GM23248 (cell line): ENCODE results near the gene KLHL40. TPM values are rescaled to one million over a fixed set of nuclear protein-coding genes. Genes with fewer than 3 reads are reported as not detected.

Experiments used
- DNase-seq: peaks from one replicate; pipeline ENCODE4 v3.0.0-alpha.2; 2015
- H2AFZ ChIP-seq: fragments of 200-600 bp; sonication (generic); 2 replicates; pipeline ENCODE4 v1.6.1; 2016; ENCODE audit warnings: antibody characterized with exemption
- H3F3A ChIP-seq: fragments of 200-600 bp; sonication (generic); 2 replicates; pipeline ENCODE4 v1.6.1; 2016; ENCODE audit warnings: mild to moderate bottlenecking, antibody characterized with exemption, mixed run types; ENCODE audit not compliant: insufficient read depth
- H3K27ac ChIP-seq: fragments of 200-600 bp; sonication (generic); 2 replicates; pipeline ENCODE4 v1.5.1; 2016; ENCODE audit warnings: mild to moderate bottlenecking
- H3K27me3 ChIP-seq: fragments of 200-600 bp; sonication (generic); replicated peaks from 2 replicates; pipeline ENCODE4 v1.6.1; 2016; ENCODE audit warnings: mild to moderate bottlenecking; ENCODE audit not compliant: insufficient read depth
- H3K36me3 ChIP-seq: fragments of 200-600 bp; sonication (generic); 2 replicates; pipeline ENCODE4 v1.6.1; 2016; ENCODE audit warnings: low read depth, mild to moderate bottlenecking
- H3K4me1 ChIP-seq: fragments of 200-600 bp; sonication (generic); 2 replicates; pipeline ENCODE4 v1.6.1; 2016; ENCODE audit warnings: mild to moderate bottlenecking; ENCODE audit not compliant: insufficient read depth
- H3K4me2 ChIP-seq: fragments of 200-600 bp; sonication (generic); one replicate; pipeline ENCODE4 v1.6.1; 2016; ENCODE audit warnings: mild to moderate bottlenecking; ENCODE audit not compliant: unreplicated experiment
- H3K4me3 ChIP-seq: fragments of 200-600 bp; sonication (generic); 2 replicates; pipeline ENCODE4 v1.5.1; 2016; ENCODE audit warnings: mild to moderate bottlenecking
- H3K79me2 ChIP-seq: fragments of 200-600 bp; sonication (generic); 2 replicates; pipeline ENCODE4 v1.6.1; 2016; ENCODE audit warnings: mild to moderate bottlenecking; ENCODE audit not compliant: insufficient read depth
- H3K9ac ChIP-seq: fragments of 200-600 bp; sonication (generic); 2 replicates; pipeline ENCODE4 v1.6.1; 2016; ENCODE audit warnings: mild to moderate bottlenecking
- H3K9me2 ChIP-seq: fragments of 200-600 bp; sonication (generic); 2 replicates; pipeline ENCODE4 v1.6.1; 2016; ENCODE audit warnings: mixed run types, mild to moderate bottlenecking, moderate library complexity; ENCODE audit not compliant: insufficient read depth
- H3K9me3 ChIP-seq: fragments of 200-600 bp; sonication (generic); one replicate; pipeline ENCODE4 v1.6.1; 2017; ENCODE audit warnings: low read depth
- H4K20me1 ChIP-seq: fragments of 200-600 bp; sonication (generic); 2 replicates; pipeline ENCODE4 v1.6.0; 2016; ENCODE audit not compliant: insufficient read depth
- EZH2 ChIP-seq: fragments of 200-600 bp; sonication (generic); IDR thresholded peaks from 2 replicates; pipeline ENCODE4 v1.6.1; 2018; ENCODE audit warnings: antibody characterized with exemption, mild to moderate bottlenecking; ENCODE audit not compliant: insufficient read depth, poor library complexity, severe bottlenecking
- EZH2phosphoT487 ChIP-seq: fragments of 200-600 bp; sonication (generic); IDR thresholded peaks from 2 replicates; pipeline ENCODE4 v1.6.1; 2018; ENCODE audit warnings: antibody characterized with exemption, moderate library complexity, mild to moderate bottlenecking, low read depth; ENCODE audit not compliant: insufficient read depth
- WGBS, 2 experiments: methylation state at CpG; one replicate each; pipeline ENCODE4 v1.1.6; 2015 to 2017; ENCODE audit warnings: low lambda C conversion rate in 2 of 2, low coverage in 1 of 2; ENCODE audit errors: missing lambda C conversion rate in 2 of 2; 5-methylcytosine and 5-hydroxymethylcytosine counted together
- in situ Hi-C: fragments of 300-500 bp; cut with MboI; formaldehyde crosslinking; loops from 2 replicates; pipeline ENCODE4 v1.15.0; 2020
- polyA plus RNA-seq: library from polyadenylated mRNA; unstranded; fragments of >200 nt; fragmentation: Nextera tagmentation; extraction: Ambion mirVana; gene quantifications from 2 replicates; pipeline ENCODE4 v1.2.1, GENCODE V29; 2016
- total RNA-seq: library from RNA; depleted of rRNA; stranded (reverse); fragments of >200 nt; shearing (Covaris generic); gene quantifications from 2 replicates; pipeline ENCODE4 v1.2.3, GENCODE V29; 2014

Gene KLHL40
- total and polyA plus RNA-seq, 2 experiments from 2014 or later, result not detected

DNA sequence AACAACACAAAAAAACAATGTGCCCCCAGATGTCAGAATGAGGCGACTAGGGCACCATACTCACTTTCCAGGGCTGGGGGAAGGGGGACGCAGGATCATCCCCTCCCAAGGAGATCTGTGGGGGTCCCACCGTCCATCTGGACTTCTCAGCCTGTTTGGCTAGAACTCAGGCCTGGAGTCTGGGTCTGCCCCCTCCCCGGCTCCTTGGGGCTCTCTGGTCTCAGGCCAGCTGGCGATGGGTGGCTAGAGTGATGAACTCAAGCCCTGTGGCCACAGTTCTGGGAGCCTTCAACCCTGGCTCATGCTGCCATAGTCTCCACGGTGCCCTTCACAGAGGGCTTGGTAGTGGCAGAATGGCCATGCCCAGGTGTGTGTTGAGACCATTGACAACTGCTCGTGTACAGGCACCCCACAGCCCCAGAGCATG, 18.2 kb upstream of the KLHL40 start:
- Histone ChIP-seq H3K4me3 (no peak overlapping the region), H4K20me1 (no peaks in the 10 kb centered on the region), H3K4me2 (no peak overlapping the region), H3K9me3 (no peaks in the 10 kb centered on the region), H3K27me3 (no peaks in the 10 kb centered on the region), H2AFZ (no peak overlapping the region), H3K79me2 (no peaks in the 10 kb centered on the region), H3K9ac (no peak overlapping the region), H3K27ac (no peak overlapping the region), H3F3A (no peaks in the 10 kb centered on the region; the same call in 1 of the 2 replicates), H3K36me3 (no peaks in the 10 kb centered on the region; the same call in 1 of the 2 replicates), H3K4me1 (no peaks in the 10 kb centered on the region), H3K9me2 (no peaks in the 10 kb centered on the region)
- TF ChIP-seq EZH2, result no peak
- no peak for TF ChIP-seq EZH2phosphoT487
- DNase-seq, result no peak
- in situ Hi-C loops, result no loop called here
- WGBS, 2 experiments, result 39 to 50% methylated on average over 6 to 7 of the region's 7 CpGs

- DNase-seq, result no peak
- 24 to 37% methylated on average over 8 of the region's 8 CpGs for WGBS, 2 experiments
- H3K9me3 ChIP-seq, result no peaks in the 10 kb centered on the region
- no peaks in the 10 kb centered on the region for H3K27me3 ChIP-seq
- H2AFZ ChIP-seq, result no peak overlapping the region
- H3K4me1 ChIP-seq, result no peaks in the 10 kb centered on the region
- H3K79me2 ChIP-seq, result no peaks in the 10 kb centered on the region
- H3K36me3 ChIP-seq, result no peaks in the 10 kb centered on the region; the same call in 1 of the 2 replicates
- no peaks in the 10 kb centered on the region for H4K20me1 ChIP-seq
- H3K27ac ChIP-seq, result no peak overlapping the region
- no peaks in the 10 kb centered on the region for H3K9me2 ChIP-seq
- no peak overlapping the region for H3K4me2 ChIP-seq
- no peaks in the 10 kb centered on the region; the same call in 1 of the 2 replicates for H3F3A ChIP-seq
- in situ Hi-C loops, result no loop called here
- H3K9ac ChIP-seq, result no peak overlapping the region
- H3K4me3 ChIP-seq, result no peak overlapping the region
- TF ChIP-seq EZH2phosphoT487, result no peak
- no peak for TF ChIP-seq EZH2
Measured at GRCh38 chr3:42667523-42668412, 17.6 kb upstream of the KLHL40 start.

GRCh38 chr3:42668413-42668760, 16.9 kb upstream of the KLHL40 start:
- Histone ChIP-seq H3K79me2 (no peaks in the 10 kb centered on the region), H3K4me1 (no peaks in the 10 kb centered on the region), H3K27ac (no peak overlapping the region), H3K4me3 (no peak overlapping the region), H3K27me3 (no peaks in the 10 kb centered on the region), H3K9me2 (no peaks in the 10 kb centered on the region), H2AFZ (no peak overlapping the region), H3F3A (no peaks in the 10 kb centered on the region; the same call in 1 of the 2 replicates), H3K36me3 (no peaks in the 10 kb centered on the region; the same call in 1 of the 2 replicates), H3K9me3 (no peaks in the 10 kb centered on the region), H4K20me1 (no peaks in the 10 kb centered on the region), H3K4me2 (no peak overlapping the region), H3K9ac (no peak overlapping the region)
- DNase-seq, result no peak
- 97 to 100% methylated on average over 2 of the region's 2 CpGs for WGBS, 2 experiments
- no peak for TF ChIP-seq EZH2
- no peak for TF ChIP-seq EZH2phosphoT487
- in situ Hi-C loops, result no loop called here

- Histone ChIP-seq H3K4me1 (no peaks in the 10 kb centered on the region), H3K9me3 (no peaks in the 10 kb centered on the region), H3K27ac (no peak overlapping the region), H3K79me2 (no peaks in the 10 kb centered on the region), H2AFZ (no peak overlapping the region), H3F3A (no peaks in the 10 kb centered on the region; the same call in 1 of the 2 replicates), H3K4me3 (no peak overlapping the region), H3K9me2 (no peaks in the 10 kb centered on the region), H3K27me3 (no peaks in the 10 kb centered on the region), H3K4me2 (no peak overlapping the region), H3K36me3 (no peaks in the 10 kb centered on the region; the same call in 1 of the 2 replicates), H4K20me1 (no peaks in the 10 kb centered on the region), H3K9ac (no peak overlapping the region)
- DNase-seq, result peak; percentile 71
- TF ChIP-seq EZH2 (no peak), EZH2phosphoT487 (no peak)
- in situ Hi-C loops, result no loop called here
- 20 to 21% methylated on average over 4 of the region's 4 CpGs for WGBS, 2 experiments
Measured at GRCh38 chr3:42668793-42669217, 16.5 kb upstream of the KLHL40 start.
